HEK293 (cell line): ENCODE data around the gene SUMO3.
A peak's percentile ranks its signal among the peaks of the same experiment; 100 is the strongest.

ENCODE experiments used
- CTCF ChIA-PET: fragments of 350-600 bp; formaldehyde crosslinking; extraction: SDS; loops from one replicate; lab custom pipeline; 2021; ENCODE audit warnings: antibody characterized with exemption; lab: Yijun Ruan, JAX
- POLR2A ChIA-PET: fragments of 300-600 bp; formaldehyde crosslinking; extraction: SDS; loops from one replicate; lab custom pipeline; 2020; ENCODE audit warnings: antibody characterized with exemption, inconsistent platforms; lab: Yijun Ruan, JAX
- H3K27ac ChIP-seq: fragments of 200-500 bp; sonication (Bioruptor generic); 2 replicates; pipeline ENCODE4 v1.5.1; 2014; ENCODE audit warnings: low read depth, low read length, control low read depth, inconsistent platforms; ENCODE audit errors: extremely low read depth
- H3K36me3 ChIP-seq, 2 experiments: fragments of 200-500 bp in 1 of 2; sonication (Bioruptor generic) in 1 of 2; 1 replicate in 1 of 2; 2 replicates in 1 of 2; pipeline ENCODE4 v1.5.1; 2014 to 2017; ENCODE audit warnings: inconsistent platforms in 2 of 2, low read length in 2 of 2; ENCODE audit not compliant: control insufficient read depth in 2 of 2, insufficient read depth in 1 of 2
- H3K4me1 ChIP-seq: fragments of 200-500 bp; sonication (Bioruptor generic); 2 replicates; pipeline ENCODE4 v1.5.1; 2014; ENCODE audit warnings: mild to moderate bottlenecking, low read length, inconsistent platforms; ENCODE audit not compliant: control insufficient read depth, insufficient read depth
- H3K4me3 ChIP-seq: 2 replicates; pipeline ENCODE4 v1.5.1; 2011; ENCODE audit warnings: low read depth, mild to moderate bottlenecking, control low read depth, low read length, moderate library complexity
- H3K9me3 ChIP-seq: fragments of 200-500 bp; sonication (Bioruptor generic); 2 replicates; pipeline ENCODE4 v1.5.1; 2014; ENCODE audit warnings: low read depth, low read length, inconsistent platforms; ENCODE audit not compliant: control insufficient read depth, insufficient read depth
- BCL11A ChIP-seq: fragments of 450-650 bp; formaldehyde crosslinking; IDR thresholded peaks from 2 replicates; pipeline ENCODE4 v1.5.1; 2016; ENCODE audit warnings: low read depth, missing biosample characterization, missing genetic modification characterization
- FEZF1 ChIP-seq: fragments of 450-650 bp; formaldehyde crosslinking; IDR thresholded peaks from 2 replicates; pipeline ENCODE4 v1.5.1; 2016; ENCODE audit warnings: missing biosample characterization, missing genetic modification characterization
- GLIS2 ChIP-seq: fragments of 450-650 bp; formaldehyde crosslinking; IDR thresholded peaks from 2 replicates; pipeline ENCODE4 v1.5.1; 2016; ENCODE audit warnings: missing biosample characterization, missing genetic modification characterization
- HOXC10 ChIP-seq: sonication (generic); formaldehyde crosslinking; IDR thresholded peaks from 2 replicates; pipeline ENCODE4 v1.8.1; 2023; ENCODE audit warnings: mild to moderate bottlenecking, missing genetic modification reagents
- OVOL3 ChIP-seq: fragments of 450-650 bp; formaldehyde crosslinking; IDR thresholded peaks from 2 replicates; pipeline ENCODE4 v1.5.1; 2016; ENCODE audit warnings: missing biosample characterization, missing genetic modification characterization
- PATZ1 ChIP-seq: fragments of 450-650 bp; formaldehyde crosslinking; IDR thresholded peaks from 2 replicates; pipeline ENCODE4 v1.5.1; 2016; ENCODE audit warnings: missing biosample characterization, missing genetic modification characterization
- PRDM1 ChIP-seq: fragments of 450-650 bp; formaldehyde crosslinking; IDR thresholded peaks from 2 replicates; pipeline ENCODE4; 2016; ENCODE audit warnings: missing biosample characterization, missing genetic modification characterization
- SALL2 ChIP-seq: fragments of 450-650 bp; formaldehyde crosslinking; IDR thresholded peaks from 2 replicates; pipeline ENCODE4 v1.5.0; 2017; ENCODE audit warnings: missing biosample characterization, mild to moderate bottlenecking, missing genetic modification characterization, borderline replicate concordance
- SP3 ChIP-seq: fragments of 450-650 bp; formaldehyde crosslinking; IDR thresholded peaks from 2 replicates; pipeline ENCODE4 v1.5.1; 2016; ENCODE audit warnings: missing biosample characterization, missing genetic modification characterization
- TSHZ1 ChIP-seq: fragments of 450-650 bp; formaldehyde crosslinking; IDR thresholded peaks from 2 replicates; pipeline ENCODE4 v1.5.1; 2016; ENCODE audit warnings: missing biosample characterization, missing genetic modification characterization, borderline replicate concordance
- ZBTB1 ChIP-seq: fragments of 450-650 bp; formaldehyde crosslinking; IDR thresholded peaks from 2 replicates; pipeline ENCODE4 v1.5.1; 2016; ENCODE audit warnings: missing biosample characterization, missing genetic modification characterization
- ZBTB44 ChIP-seq: fragments of 450-650 bp; IDR thresholded peaks from 2 replicates; pipeline ENCODE4 v1.5.1; 2018; ENCODE audit warnings: missing biosample characterization, mild to moderate bottlenecking, missing genetic modification characterization
- ZBTB48 ChIP-seq: fragments of 450-650 bp; formaldehyde crosslinking; IDR thresholded peaks from 2 replicates; pipeline ENCODE4 v1.5.1; 2016; ENCODE audit warnings: missing biosample characterization, missing genetic modification characterization
- ZBTB8A ChIP-seq: fragments of 450-650 bp; formaldehyde crosslinking; IDR thresholded peaks from 2 replicates; pipeline ENCODE4 v1.5.1; 2016; ENCODE audit warnings: missing biosample characterization, missing genetic modification characterization
- ZEB2 ChIP-seq: fragments of 450-650 bp; formaldehyde crosslinking; IDR thresholded peaks from 2 replicates; pipeline ENCODE4 v1.5.1; 2016; ENCODE audit warnings: missing biosample characterization, missing genetic modification characterization
- ZNF148 ChIP-seq: fragments of 450-650 bp; formaldehyde crosslinking; IDR thresholded peaks from 2 replicates; pipeline ENCODE4 v1.5.0; 2017; ENCODE audit warnings: missing biosample characterization, missing genetic modification characterization, borderline replicate concordance
- ZNF292 ChIP-seq: fragments of 450-650 bp; formaldehyde crosslinking; IDR thresholded peaks from 2 replicates; pipeline ENCODE4 v1.5.1; 2016; ENCODE audit warnings: low read depth, missing biosample characterization, missing genetic modification characterization, borderline replicate concordance
- ZNF416 ChIP-seq: fragments of 450-650 bp; formaldehyde crosslinking; IDR thresholded peaks from 2 replicates; pipeline ENCODE4 v1.5.1; 2016; ENCODE audit warnings: missing biosample characterization, missing genetic modification characterization
- ZNF514 ChIP-seq: fragments of 450-650 bp; formaldehyde crosslinking; IDR thresholded peaks from 2 replicates; pipeline ENCODE4 v1.5.1; 2016; ENCODE audit warnings: missing biosample characterization, missing genetic modification characterization
- ZNF555 ChIP-seq: fragments of 450-650 bp; formaldehyde crosslinking; conservative IDR thresholded peaks from 2 replicates; pipeline ENCODE4 v1.5.1; 2017; ENCODE audit warnings: missing biosample characterization, mild to moderate bottlenecking, missing genetic modification characterization, inconsistent platforms
- ZNF571 ChIP-seq: fragments of 450-650 bp; formaldehyde crosslinking; IDR thresholded peaks from 2 replicates; pipeline ENCODE4 v1.5.0; 2017; ENCODE audit warnings: missing biosample characterization, missing genetic modification characterization
- ZNF623 ChIP-seq: fragments of 450-650 bp; formaldehyde crosslinking; IDR thresholded peaks from 2 replicates; pipeline ENCODE4 v1.5.1; 2016; ENCODE audit warnings: missing biosample characterization, missing genetic modification characterization
- ZNF629 ChIP-seq: fragments of 450-650 bp; formaldehyde crosslinking; IDR thresholded peaks from 2 replicates; pipeline ENCODE4 v1.5.1; 2017; ENCODE audit warnings: missing biosample characterization, missing genetic modification characterization

The SUMO3 gene

GRCh38 chr21:44816761-44817505, 929 bp downstream of the SUMO3 start (continued):
- TF ChIP-seq ZNF629 (tag by site-specific recombination) (no peak), ZNF148 (no peak), ZBTB1 (tag by site-specific recombination) (no peak), SALL2 (tag by site-specific recombination) (no peak), ZNF571 (tag by site-specific recombination) (no peak), ZNF292 (tag by site-specific recombination) (0 out of 2 replicates have a peak, but pooled peaks have one; percentile 7), PATZ1 (tag by site-specific recombination) (0 out of 2 replicates have a peak, but pooled peaks have one; percentile 8), GLIS2 (tag by site-specific recombination) (peak; percentile 71; the same call in 1 of the 2 replicates), ZNF623 (tag by site-specific recombination) (no peak), HOXC10 (CRISPR knock-in tag) (no peak), ZBTB48 (no peak)
- TF ChIP-seq, all 188 proteins: peak for 16

- H3K27ac ChIP-seq = no peak overlapping the region
- ChIA-PET POLR2A (interaction anchor here (0.6 to 1.6 kb wide), 3 partner anchors 12 to 14 kb away, joined by 3 to 5 read pairs (median 3); partner anchors contain the start of gene UBE2G2), CTCF (interaction anchor here (0.6 to 1.6 kb wide), 2 partner anchors 77 to 306 kb away, joined by 3 to 6 read pairs; no protein-coding TSS in a partner anchor)
- no peaks in the 10 kb centered on the region for H3K4me1 ChIP-seq
- H3K9me3 ChIP-seq = no peaks in the 10 kb centered on the region
- no peak overlapping the region for H3K4me3 ChIP-seq
- peaks cover 1 to 16% of the 10 kb centered on the region in 2 experiments; a peak in 2 of 3 replicates for H3K36me3 ChIP-seq
- TF ChIP-seq ZBTB44 (tag by site-specific recombination) = no peak
- no peak for TF ChIP-seq ZNF416
- TF ChIP-seq OVOL3 (tag by site-specific recombination) = no peak
- TF ChIP-seq SP3 (tag by site-specific recombination) = no peak
- TF ChIP-seq TSHZ1 (tag by site-specific recombination) = no peak
- TF ChIP-seq ZEB2 (tag by site-specific recombination) = no peak
- no peak for TF ChIP-seq ZBTB8A (tag by site-specific recombination)
- TF ChIP-seq PRDM1 = no peak
- TF ChIP-seq BCL11A (tag by site-specific recombination) = no peak
- TF ChIP-seq ZNF555 (tag by site-specific recombination) = no peak
- TF ChIP-seq ZNF514 (tag by site-specific recombination) = no peak
- TF ChIP-seq ZNF148 = no peak
- no peak for TF ChIP-seq FEZF1 (tag by site-specific recombination)
These were observed 1.8 kb downstream of the SUMO3 start for GRCh38 chr21:44815852-44816628.
